GM23248 (cell line): Measurements from ENCODE around the gene HAT1.

Experiments
- EZH2 ChIP-seq: fragments of 200-600 bp; sonication (generic); IDR thresholded peaks from 2 replicates; pipeline ENCODE4 v1.6.1; 2018; ENCODE audit warnings: antibody characterized with exemption, mild to moderate bottlenecking; ENCODE audit not compliant: insufficient read depth, poor library complexity, severe bottlenecking
- EZH2phosphoT487 ChIP-seq: fragments of 200-600 bp; sonication (generic); IDR thresholded peaks from 2 replicates; pipeline ENCODE4 v1.6.1; 2018; ENCODE audit warnings: antibody characterized with exemption, moderate library complexity, mild to moderate bottlenecking, low read depth; ENCODE audit not compliant: insufficient read depth

DNA sequence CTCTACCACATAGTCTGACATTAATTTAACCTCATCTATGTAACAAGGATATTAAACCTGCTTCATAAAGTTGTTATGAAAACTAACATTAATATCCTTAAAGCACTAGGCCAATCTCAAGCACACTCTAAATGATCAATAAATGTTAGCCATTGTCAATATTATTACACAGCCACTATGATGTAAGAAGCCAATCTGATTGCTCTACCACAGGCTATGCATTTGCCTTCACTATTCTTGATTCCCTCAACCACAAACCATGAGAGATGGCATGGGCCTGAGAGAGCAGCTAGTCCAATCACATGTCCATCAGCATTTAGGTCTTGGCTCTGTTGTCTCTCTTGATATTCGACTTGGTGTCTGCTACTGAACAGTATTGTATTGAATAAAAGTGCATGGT lies 32.5 kb upstream of the HAT1 start:
- TF ChIP-seq EZH2 (no peak), EZH2phosphoT487 (no peak)
